ENCODE measurements around the gene TRO.

DNA sequence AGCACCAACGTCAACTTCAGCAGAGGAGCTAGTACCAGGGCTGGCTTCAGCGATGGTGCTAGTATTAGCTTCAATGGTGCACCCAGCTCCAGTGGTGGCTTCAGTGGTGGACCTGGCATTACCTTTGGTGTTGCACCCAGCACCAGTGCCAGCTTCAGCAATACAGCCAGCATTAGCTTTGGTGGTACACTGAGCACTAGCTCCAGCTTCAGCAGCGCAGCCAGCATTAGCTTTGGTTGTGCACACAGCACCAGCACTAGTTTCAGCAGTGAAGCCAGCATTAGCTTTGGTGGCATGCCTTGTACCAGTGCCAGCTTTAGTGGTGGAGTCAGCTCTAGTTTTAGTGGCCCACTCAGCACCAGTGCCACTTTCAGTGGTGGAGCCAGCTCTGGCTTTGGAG lies 8.3 kb downstream of the TRO start:
- TF ChIP-seq, protein P1, sequence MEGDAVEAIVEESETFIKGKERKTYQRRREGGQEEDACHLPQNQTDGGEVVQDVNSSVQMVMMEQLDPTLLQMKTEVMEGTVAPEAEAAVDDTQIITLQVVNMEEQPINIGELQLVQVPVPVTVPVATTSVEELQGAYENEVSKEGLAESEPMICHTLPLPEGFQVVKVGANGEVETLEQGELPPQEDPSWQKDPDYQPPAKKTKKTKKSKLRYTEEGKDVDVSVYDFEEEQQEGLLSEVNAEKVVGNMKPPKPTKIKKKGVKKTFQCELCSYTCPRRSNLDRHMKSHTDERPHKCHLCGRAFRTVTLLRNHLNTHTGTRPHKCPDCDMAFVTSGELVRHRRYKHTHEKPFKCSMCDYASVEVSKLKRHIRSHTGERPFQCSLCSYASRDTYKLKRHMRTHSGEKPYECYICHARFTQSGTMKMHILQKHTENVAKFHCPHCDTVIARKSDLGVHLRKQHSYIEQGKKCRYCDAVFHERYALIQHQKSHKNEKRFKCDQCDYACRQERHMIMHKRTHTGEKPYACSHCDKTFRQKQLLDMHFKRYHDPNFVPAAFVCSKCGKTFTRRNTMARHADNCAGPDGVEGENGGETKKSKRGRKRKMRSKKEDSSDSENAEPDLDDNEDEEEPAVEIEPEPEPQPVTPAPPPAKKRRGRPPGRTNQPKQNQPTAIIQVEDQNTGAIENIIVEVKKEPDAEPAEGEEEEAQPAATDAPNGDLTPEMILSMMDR (conservative IDR thresholded peaks at IDR 0.05): no peak
- TF ChIP-seq EZH2 (IDR thresholded peaks at IDR 0.05; ENCODE audit: low read depth): no peak

Measured in PC-9 (cell line).